Esophagus squamous epithelium (tissue), 5 donors: ENCODE measurements around the gene TUBGCP2. TPM values are rescaled to one million over a fixed set of nuclear protein-coding genes. Genes with fewer than 3 reads are reported as not detected.
A peak's percentile ranks its signal among the peaks of the same experiment; 100 is the strongest.

Experiments used
- DNase-seq: peaks from one replicate; lab custom pipeline; 2025; lab: John Stamatoyannopoulos, UW
- H3K27ac ChIP-seq, 4 donors: fragments of 200-600 bp; sonication (generic); one replicate each; pipeline ENCODE4 v1.5.1; 2016 to 2019; ENCODE audit warnings: mild to moderate bottlenecking in 1 of 4
- H3K27me3 ChIP-seq, 4 donors: fragments of 200-600 bp; sonication (generic); 1 replicate in 3 of 4; 2 replicates in 1 of 4; pipeline versions ENCODE4 v1.5.1 to v1.6.0; 2017 to 2021; ENCODE audit warnings: antibody characterized with exemption in 1 of 4
- H3K36me3 ChIP-seq, 3 donors: fragments of 200-600 bp; sonication (generic); one replicate each; pipeline ENCODE4 v1.5.1; 2016 to 2019
- H3K4me1 ChIP-seq, 3 donors: fragments of 200-600 bp; sonication (generic); one replicate each; pipeline ENCODE4 v1.5.1; 2017 to 2019
- H3K4me3 ChIP-seq, 4 donors: fragments of 200-600 bp; sonication (generic); 1 replicate in 3 of 4; 2 replicates in 1 of 4; pipeline ENCODE4 v1.5.1; 2016 to 2019; ENCODE audit warnings: mild to moderate bottlenecking in 2 of 4, moderate library complexity in 1 of 4
- H3K9me3 ChIP-seq, 3 donors: fragments of 200-600 bp; sonication (generic); one replicate each; pipeline ENCODE4 v1.5.1; 2016 to 2019
- POLR2A ChIP-seq, 4 donors: fragments of 450-650 bp; IDR thresholded peaks; one replicate each; pipeline ENCODE4 v1.6.1; 2017; ENCODE audit warnings: antibody characterized with exemption in 4 of 4, mild to moderate bottlenecking in 4 of 4, moderate library complexity in 3 of 4
- WGBS, 2 donors: methylation state at CpG; one replicate each; pipeline ENCODE4 v1.1.5; 2018; 5-methylcytosine and 5-hydroxymethylcytosine counted together
- intact Hi-C: fragments of 100-400 bp; cut with DNase I; formaldehyde crosslinking; loops from one replicate; pipeline ENCODE4 v1.15.0; 2022
- total RNA-seq, 4 donors: library from RNA; depleted of rRNA; stranded (reverse); fragments of >200 nt; gene quantifications; one replicate each; pipeline ENCODE4 v1.1.0, GENCODE V29; 2016
- TF ChIP-seq, protein P1 (sequence below), 6 experiments: fragments of 450-650 bp in 4 of 6; fragments of 200-600 bp in 2 of 6; sonication (generic) in 2 of 6; IDR thresholded peaks; one replicate each; pipeline ENCODE4 v1.5.1; 2016 to 2019; ENCODE audit warnings: antibody characterized with exemption in 6 of 6, mild to moderate bottlenecking in 4 of 6, moderate library complexity in 4 of 6
- donor health status: DM: yes; HTN: yes; CAD: no.

Gene TUBGCP2, protein sequence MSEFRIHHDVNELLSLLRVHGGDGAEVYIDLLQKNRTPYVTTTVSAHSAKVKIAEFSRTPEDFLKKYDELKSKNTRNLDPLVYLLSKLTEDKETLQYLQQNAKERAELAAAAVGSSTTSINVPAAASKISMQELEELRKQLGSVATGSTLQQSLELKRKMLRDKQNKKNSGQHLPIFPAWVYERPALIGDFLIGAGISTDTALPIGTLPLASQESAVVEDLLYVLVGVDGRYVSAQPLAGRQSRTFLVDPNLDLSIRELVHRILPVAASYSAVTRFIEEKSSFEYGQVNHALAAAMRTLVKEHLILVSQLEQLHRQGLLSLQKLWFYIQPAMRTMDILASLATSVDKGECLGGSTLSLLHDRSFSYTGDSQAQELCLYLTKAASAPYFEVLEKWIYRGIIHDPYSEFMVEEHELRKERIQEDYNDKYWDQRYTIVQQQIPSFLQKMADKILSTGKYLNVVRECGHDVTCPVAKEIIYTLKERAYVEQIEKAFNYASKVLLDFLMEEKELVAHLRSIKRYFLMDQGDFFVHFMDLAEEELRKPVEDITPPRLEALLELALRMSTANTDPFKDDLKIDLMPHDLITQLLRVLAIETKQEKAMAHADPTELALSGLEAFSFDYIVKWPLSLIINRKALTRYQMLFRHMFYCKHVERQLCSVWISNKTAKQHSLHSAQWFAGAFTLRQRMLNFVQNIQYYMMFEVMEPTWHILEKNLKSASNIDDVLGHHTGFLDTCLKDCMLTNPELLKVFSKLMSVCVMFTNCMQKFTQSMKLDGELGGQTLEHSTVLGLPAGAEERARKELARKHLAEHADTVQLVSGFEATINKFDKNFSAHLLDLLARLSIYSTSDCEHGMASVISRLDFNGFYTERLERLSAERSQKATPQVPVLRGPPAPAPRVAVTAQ
- 10 to 100 TPM; 28.4 to 44.4 (median 38.9) TPM for total RNA-seq

DNA sequence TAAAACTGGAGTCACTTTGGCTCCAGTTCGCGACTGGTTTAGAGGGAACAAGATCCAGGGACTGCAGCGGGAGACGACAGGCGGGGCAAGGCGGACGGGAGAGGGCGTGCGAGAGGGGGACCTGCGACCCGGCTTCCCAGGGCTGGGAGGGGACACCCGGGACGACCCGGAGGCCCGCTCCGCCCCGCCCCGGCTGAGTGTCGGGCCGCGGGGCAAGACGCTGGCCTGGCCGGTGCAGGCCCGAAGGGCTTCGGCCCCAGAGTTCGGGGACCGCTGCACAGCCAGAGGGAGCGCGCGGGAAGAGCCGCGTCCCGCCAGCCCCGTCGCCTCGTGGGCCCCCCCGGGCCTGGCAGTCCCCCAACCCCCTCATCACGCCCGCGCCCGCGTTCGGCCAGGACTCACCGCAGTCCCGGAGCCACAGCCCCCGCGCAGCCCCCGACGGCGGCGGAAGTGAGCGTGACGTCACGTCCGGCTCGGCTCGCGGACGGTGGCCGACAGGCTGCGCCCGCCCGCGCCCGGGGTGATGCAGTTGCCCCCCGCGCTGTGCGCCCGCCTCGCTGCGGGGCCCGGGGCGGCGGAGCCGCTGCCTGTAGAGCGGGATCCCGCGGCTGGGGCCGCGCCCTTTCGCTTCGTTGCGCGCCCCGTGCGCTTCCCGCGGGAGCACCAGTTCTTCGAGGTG is at the start of gene TUBGCP2, which contains the start of gene ZNF511:
Gene TUBGCP2, minus strand, starts transcription at position 452 of the 679 bp plus-strand sequence. CDS start 5,931 bp downstream, outside the sequence.
Gene ZNF511, plus strand, starts transcription at position 494 of the 679 bp plus-strand sequence. Its CDS starts 30 bp downstream, at position 524.
- peaks cover 11 to 47% (median 21%) of the 10 kb centered on the region in 3 donors for H3K4me1 ChIP-seq
- intact Hi-C loops, result no loop called here
- peak in 3 of 4 donors; percentile 39 to 90 (median 82) for TF ChIP-seq POLR2A (IDR thresholded peaks at IDR 0.05)
- TF ChIP-seq, protein P1, sequence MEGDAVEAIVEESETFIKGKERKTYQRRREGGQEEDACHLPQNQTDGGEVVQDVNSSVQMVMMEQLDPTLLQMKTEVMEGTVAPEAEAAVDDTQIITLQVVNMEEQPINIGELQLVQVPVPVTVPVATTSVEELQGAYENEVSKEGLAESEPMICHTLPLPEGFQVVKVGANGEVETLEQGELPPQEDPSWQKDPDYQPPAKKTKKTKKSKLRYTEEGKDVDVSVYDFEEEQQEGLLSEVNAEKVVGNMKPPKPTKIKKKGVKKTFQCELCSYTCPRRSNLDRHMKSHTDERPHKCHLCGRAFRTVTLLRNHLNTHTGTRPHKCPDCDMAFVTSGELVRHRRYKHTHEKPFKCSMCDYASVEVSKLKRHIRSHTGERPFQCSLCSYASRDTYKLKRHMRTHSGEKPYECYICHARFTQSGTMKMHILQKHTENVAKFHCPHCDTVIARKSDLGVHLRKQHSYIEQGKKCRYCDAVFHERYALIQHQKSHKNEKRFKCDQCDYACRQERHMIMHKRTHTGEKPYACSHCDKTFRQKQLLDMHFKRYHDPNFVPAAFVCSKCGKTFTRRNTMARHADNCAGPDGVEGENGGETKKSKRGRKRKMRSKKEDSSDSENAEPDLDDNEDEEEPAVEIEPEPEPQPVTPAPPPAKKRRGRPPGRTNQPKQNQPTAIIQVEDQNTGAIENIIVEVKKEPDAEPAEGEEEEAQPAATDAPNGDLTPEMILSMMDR (IDR thresholded peaks at IDR 0.05), result peak in 3 of 6 experiments; percentile 2 to 37 (median 18)
- WGBS, 2 donors, result 1 to 3% methylated on average over 6 to 28 of the region's 89 CpGs
- peak within 1 kb of the TSS; percentile 72 to 100 (median 93) for H3K4me3 ChIP-seq
- no peaks in the 10 kb centered on the region for H3K9me3 ChIP-seq
- peaks cover 0 to 54% (median 3%) of the 10 kb centered on the region in 3 donors for H3K36me3 ChIP-seq
- H3K27ac ChIP-seq, result peak within 1 kb of the TSS; percentile 92 to 99 (median 98)
- no peaks in the 10 kb centered on the region for H3K27me3 ChIP-seq
- no peak for DNase-seq

DNA sequence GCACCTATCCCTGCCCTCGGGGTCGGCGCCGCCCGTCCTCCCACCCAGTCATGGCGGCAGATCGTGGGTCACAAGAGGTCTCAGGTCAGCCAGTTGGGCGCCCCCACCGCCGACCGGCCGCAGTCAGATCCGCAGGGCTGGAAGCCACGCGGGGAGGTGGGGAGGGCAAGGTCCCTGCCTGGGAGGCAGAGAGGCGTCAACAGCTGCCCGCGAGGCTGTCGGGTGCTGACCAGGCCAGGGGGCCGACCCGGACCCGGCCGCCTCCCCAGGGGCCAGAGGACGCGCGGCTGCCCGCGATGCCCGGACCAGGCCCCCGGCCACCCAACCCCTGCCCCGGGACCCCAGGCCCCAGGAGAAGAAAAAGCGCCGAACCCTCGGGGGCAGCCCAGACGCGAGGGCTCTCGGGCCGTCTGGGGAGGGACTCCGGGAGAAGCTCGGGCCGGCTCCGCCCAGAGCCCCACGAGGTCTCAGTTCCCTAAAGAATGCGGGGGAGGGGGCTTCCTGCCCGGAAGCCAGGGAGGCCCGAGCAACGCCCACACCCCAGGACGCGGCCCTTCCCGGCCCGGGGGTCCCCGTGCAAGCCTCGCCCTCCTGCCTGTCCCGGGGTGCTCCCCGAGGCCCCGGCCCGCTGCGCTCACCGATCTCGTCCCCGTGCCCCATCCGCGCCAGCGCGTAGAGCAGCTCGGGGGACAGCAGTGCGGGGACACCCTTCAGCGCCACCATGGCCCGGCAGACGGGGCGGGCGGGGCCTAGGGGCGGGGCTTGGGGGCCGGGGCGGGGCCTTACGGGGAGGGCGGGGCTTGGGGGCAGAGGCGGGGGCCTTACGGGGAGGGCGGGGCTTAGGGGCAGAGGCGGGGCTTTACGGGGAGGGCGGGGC is 48.9 kb upstream of the TUBGCP2 start, which contains the start of gene FUOM:
Gene FUOM, minus strand, starts transcription at position 735 of the 877 bp plus-strand sequence. Its CDS starts 12 bp downstream, at position 723.
- peak within 1 kb of the TSS; percentile 39 to 79 (median 57) for H3K27ac ChIP-seq
- TF ChIP-seq POLR2A (IDR thresholded peaks at IDR 0.05), result no peak
- TF ChIP-seq, protein P1 (IDR thresholded peaks at IDR 0.05), result no peak
- H3K36me3 ChIP-seq, result peaks cover 0 to 13% (median 0%) of the 10 kb centered on the region in 3 donors
- H3K4me3 ChIP-seq, result peak within 1 kb of the TSS; percentile 49 to 83 (median 61)
- no CpG with 5 or more reads among the region's 83 CpGs for WGBS, 2 donors
- DNase-seq, result no peak
- peaks cover 0 to 14% (median 0%) of the 10 kb centered on the region in 4 donors for H3K27me3 ChIP-seq
- intact Hi-C loops, result no loop called here
- H3K9me3 ChIP-seq, result peaks cover 0 to 5% (median 0%) of the 10 kb centered on the region in 3 donors
- peaks cover 10 to 37% (median 13%) of the 10 kb centered on the region in 3 donors for H3K4me1 ChIP-seq

DNA sequence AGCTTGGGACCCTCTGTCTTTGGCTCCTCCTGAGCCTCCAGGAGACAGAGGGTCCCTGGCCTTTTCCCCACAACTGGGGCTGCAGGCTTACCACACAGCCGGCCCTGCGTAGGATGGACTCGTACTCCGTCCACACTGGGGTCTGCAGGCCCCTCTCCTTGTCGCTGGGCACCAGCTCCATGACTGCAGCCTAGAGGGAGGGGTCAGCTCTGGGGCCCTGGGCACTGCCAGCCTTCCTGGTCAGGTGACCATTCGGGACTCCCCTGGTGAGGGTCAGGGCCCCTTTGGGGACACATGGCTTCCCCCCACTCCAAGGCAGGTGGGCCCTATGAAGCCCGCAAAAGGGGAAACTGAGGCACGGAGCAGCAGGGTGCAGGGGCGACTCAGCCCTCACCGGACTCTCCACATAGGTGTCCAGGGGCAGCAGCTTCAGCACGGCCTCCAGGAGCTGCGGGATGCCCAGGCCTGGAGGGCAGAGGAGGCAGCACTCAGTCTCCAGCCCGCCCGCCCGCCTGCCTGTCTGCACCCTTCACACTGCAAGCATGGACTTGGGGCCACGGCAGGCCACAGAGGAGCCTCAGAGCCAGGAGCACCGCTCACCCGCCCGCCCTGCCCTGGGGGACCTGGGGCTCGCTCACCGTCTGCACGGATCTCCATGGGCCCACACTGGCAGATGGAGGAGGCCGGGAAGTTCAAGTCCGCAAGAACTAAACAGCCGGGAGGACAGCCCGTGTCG is 48.0 kb upstream of the TUBGCP2 start:
- no peak for TF ChIP-seq POLR2A (IDR thresholded peaks at IDR 0.05)
- TF ChIP-seq, protein P1 (IDR thresholded peaks at IDR 0.05), result no peak
- peak overlapping the region in 1 of 4 donors; percentile 39 for H3K27ac ChIP-seq
- DNase-seq, result no peak
- no CpG with 5 or more reads among the region's 27 CpGs for WGBS, 2 donors
- H3K36me3 ChIP-seq, result peaks cover 0 to 5% (median 0%) of the 10 kb centered on the region in 3 donors
- peaks cover 0 to 5% (median 0%) of the 10 kb centered on the region in 3 donors for H3K9me3 ChIP-seq
- peaks cover 0 to 16% (median 0%) of the 10 kb centered on the region in 4 donors for H3K27me3 ChIP-seq
- H3K4me3 ChIP-seq, result peak overlapping the region; percentile 49 to 83 (median 61)
- intact Hi-C loops, result no loop called here
- peaks cover 10 to 37% (median 13%) of the 10 kb centered on the region in 3 donors for H3K4me1 ChIP-seq
